ENCODE measurements around the gene OR10H5.
"Not testable (repeated sequence)": the region's sequence is repeated elsewhere in the genome, so short reads cannot be mapped to it uniquely, and the experiment has no call there.

The OR10H5 gene

DNA sequence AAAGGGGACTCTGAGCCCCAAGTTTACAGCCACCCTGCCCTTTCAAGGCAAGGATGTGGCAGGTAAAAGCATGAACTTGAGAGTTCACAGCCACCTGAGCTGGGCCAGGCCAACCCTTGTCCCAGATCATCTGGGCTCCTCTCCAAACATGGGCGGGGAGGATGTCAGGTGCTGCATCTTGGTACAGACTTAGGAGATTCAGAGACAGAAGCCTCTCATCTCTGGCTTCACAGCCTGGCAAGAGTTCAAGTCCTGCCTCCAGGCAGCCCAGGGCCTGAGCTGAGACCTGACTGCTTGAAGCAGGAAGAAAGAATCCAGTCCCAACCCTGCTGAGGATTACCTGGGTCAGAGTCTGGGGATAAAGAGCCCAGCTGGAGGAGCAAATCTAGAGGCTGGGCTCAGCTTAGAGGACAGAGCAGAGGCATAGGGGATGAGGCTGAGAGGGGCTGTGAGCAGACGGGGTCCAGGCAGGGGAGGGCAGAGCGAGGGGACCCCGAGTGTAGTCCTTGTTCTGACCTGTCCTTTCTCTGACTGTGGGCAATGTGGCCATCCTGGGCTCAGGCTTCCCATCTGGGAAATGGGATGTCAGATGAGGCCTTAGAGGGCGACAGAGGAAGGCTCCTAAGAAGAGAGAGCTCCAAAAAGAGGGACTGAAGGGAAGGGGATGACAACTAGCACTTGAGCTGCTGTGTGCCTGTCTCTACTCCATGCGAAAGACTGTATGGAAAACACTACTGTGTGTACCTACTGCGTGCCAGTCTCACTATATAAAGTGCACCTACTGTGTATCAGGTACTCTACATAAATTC, 6.6 kb upstream of the OR10H5 start:
- no peak overlapping the region for H3K4me3 ChIP-seq
- H3K9me3 ChIP-seq = no peaks in the 10 kb centered on the region
- no peaks in the 10 kb centered on the region for H3K4me1 ChIP-seq
- H3K27me3 ChIP-seq (ENCODE audit: low read depth) = no peaks in the 10 kb centered on the region
- no peaks in the 10 kb centered on the region for H3K36me3 ChIP-seq (replicated peaks)
- DNase-seq (ENCODE audit: low spot score in 2 of 2) = no peak
- in situ Hi-C loops (cut with MboI; ENCODE audit: low sequenced_read_pairs) = no loop called here

DNA sequence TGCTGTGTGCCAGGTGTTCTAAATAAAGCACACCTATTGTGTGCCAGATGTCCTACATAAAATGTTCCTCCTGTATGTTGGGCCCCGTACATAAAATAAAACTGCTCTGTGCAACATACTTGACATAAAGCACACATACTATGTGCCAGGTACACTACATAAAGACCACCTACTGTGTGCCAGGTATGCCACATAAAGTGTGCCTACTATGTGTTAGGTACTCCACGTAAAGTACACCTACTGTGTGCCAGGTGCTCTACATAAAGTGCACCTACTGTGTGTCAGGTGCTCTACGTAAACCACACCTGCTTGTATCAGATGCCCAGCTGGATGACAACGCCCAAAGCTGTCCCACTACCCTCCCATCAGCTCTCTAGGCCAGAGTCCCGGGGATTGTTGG, 5.8 kb upstream of the OR10H5 start:
- H3K9me3 ChIP-seq = no peaks in the 10 kb centered on the region
- no peaks in the 10 kb centered on the region for H3K27me3 ChIP-seq (ENCODE audit: low read depth)
- no peak overlapping the region for H3K4me3 ChIP-seq
- H3K36me3 ChIP-seq (replicated peaks) = no peaks in the 10 kb centered on the region
- DNase-seq (ENCODE audit: low spot score in 2 of 2) = no peak
- in situ Hi-C loops (cut with MboI; ENCODE audit: low sequenced_read_pairs) = no loop called here
- H3K4me1 ChIP-seq = no peaks in the 10 kb centered on the region

DNA sequence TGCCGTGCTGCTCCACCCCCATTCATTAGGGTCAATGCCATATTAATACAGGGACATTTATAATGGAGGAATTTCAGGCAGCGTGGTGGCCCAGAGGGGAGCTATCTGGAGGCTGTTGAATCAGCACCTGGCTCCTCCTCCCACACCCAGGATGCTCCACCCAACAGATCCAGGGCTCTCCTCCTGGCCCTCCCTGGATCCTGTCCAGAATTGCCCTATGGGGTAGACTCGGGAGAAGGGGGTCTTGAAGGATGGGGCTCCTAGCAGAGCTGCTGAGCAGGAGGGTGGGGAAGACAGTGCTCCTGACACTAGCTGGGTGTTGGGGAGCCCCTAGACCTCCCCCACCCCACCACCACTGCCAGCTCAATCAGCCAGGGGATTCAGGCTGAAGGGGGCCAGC, 5.2 kb upstream of the OR10H5 start:
- Histone ChIP-seq H3K27me3 (ENCODE audit: low read depth) (no peaks in the 10 kb centered on the region), H3K4me3 (no peak overlapping the region), H3K4me1 (no peaks in the 10 kb centered on the region), H3K9me3 (no peaks in the 10 kb centered on the region), H3K36me3 (replicated peaks) (no peaks in the 10 kb centered on the region)
- in situ Hi-C loops (cut with MboI; ENCODE audit: low sequenced_read_pairs) = no loop called here
- no peak for DNase-seq (ENCODE audit: low spot score in 2 of 2)

DNA sequence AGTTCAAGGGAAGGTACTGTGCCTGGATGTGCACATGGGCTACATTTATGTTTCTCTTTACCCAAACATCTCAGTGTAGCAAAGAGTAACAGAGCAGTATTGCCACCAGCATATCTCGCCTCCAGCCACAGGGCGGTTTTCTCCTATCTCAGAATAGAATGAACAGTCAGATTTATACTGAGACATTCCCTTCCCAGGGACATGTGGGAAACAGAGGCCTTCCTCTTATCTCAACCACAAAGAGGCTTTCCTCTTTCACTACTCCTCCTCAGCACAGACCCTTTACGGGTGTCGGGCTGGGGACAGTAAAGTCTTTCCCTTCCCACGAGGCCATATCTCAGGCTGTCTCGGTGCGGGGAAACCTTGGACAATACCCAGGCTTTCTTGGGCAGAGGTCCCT, 4.6 kb upstream of the OR10H5 start:
- H3K4me3 ChIP-seq; H3K36me3 ChIP-seq (replicated peaks); DNase-seq (ENCODE audit: low spot score in 2 of 2); in situ Hi-C loops (cut with MboI; ENCODE audit: low sequenced_read_pairs); H3K27me3 ChIP-seq (ENCODE audit: low read depth); H3K9me3 ChIP-seq; H3K4me1 ChIP-seq: not testable (repeated sequence)

DNA sequence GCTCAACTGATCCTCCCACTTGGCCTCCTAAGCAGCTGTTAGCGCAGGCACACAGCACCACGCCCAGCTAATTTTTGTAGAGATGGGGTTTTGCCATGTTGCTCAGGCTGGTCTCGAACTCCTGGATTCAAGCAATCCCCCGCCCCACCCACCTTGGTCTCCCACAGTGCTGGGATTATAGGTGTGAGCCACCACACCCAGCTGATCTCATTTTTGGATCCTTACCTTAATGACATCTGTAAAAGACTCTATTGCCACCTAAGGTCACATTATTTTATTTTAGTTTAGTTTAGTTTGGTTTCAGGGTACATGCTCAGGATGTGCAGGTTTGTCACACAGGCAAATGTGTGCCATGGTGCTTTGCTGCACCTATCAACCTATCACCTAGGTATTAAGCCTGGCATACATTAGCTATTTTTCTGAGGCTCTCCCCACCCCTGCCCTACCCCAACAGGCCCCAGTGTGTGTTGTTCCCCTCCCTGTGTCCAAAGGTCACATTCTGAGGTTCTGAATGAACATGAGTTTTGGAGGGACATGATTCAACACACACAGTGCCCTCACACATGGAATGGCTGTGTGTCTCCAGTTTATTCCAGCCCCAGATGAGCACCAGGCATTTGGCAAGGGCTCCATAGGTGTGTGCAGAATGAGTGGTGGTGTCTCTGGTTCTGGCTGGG, 1.3 kb downstream of the OR10H5 start:
- in situ Hi-C loops (cut with MboI; ENCODE audit: low sequenced_read_pairs) = no loop called here
- H3K4me3 ChIP-seq = no peak overlapping the region
- H3K4me1 ChIP-seq = no peaks in the 10 kb centered on the region
- no peaks in the 10 kb centered on the region for H3K27me3 ChIP-seq (ENCODE audit: low read depth)
- no peak for DNase-seq (ENCODE audit: low spot score in 2 of 2)
- H3K36me3 ChIP-seq (replicated peaks) = no peaks in the 10 kb centered on the region
- no peaks in the 10 kb centered on the region for H3K9me3 ChIP-seq

DNA sequence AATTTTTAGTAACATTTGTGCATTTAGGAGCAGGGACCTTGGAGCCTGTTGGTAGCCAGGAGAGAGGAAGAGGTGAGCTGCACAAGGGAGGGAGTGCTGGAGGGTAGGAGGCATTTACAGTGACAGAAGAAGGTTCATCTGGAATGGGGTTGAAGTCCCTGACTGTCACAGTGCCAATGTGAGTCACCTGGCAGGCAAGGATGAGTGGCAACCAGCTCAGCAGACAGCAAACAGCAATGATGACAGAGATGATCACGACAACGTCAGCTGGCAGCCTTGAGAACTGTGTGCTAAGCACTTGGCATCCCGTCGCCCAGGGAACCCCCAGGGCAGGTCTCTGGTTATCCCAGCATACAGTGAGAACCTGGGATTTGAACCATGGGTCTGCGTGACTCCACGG, 2.6 kb downstream of the OR10H5 start:
- in situ Hi-C loops (cut with MboI; ENCODE audit: low sequenced_read_pairs) = no loop called here
- no peaks in the 10 kb centered on the region for H3K27me3 ChIP-seq (ENCODE audit: low read depth)
- H3K4me3 ChIP-seq = no peak overlapping the region
- H3K36me3 ChIP-seq (replicated peaks) = no peaks in the 10 kb centered on the region
- DNase-seq (ENCODE audit: low spot score in 2 of 2) = no peak
- no peaks in the 10 kb centered on the region for H3K4me1 ChIP-seq
- no peaks in the 10 kb centered on the region for H3K9me3 ChIP-seq

DNA sequence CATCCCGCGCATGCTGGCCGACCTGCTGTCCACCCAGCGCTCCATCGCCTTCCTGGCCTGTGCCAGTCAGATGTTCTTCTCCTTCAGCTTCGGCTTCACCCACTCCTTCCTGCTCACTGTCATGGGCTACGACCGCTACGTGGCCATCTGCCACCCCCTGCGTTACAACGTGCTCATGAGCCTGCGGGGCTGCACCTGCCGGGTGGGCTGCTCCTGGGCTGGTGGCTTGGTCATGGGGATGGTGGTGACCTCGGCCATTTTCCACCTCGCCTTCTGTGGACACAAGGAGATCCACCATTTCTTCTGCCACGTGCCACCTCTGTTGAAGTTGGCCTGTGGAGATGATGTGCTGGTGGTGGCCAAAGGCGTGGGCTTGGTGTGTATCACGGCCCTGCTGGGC, 6.8 kb downstream of the OR10H5 start:
- H3K27me3 ChIP-seq (ENCODE audit: low read depth); H3K36me3 ChIP-seq (replicated peaks): not testable (repeated sequence)

DNA sequence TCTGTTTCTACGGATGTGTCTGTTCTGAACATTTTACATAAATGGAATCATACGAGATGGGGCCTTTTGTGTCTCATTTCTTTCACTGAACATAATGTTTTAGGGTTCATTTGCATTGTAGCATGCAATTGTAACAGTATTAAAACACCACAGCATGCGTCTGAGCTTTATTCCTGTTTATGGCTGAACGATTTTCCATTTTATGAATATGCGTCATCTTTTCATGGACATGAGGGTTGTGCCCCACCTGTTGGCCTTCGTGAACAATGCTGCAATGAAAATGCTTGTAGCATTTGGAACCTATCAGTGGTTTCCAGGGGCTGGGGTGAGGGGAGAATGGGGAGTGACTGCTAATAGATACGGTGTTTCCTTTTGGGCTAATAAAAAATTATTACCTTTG, 22.9 kb downstream of the OR10H5 start:
- H3K36me3 ChIP-seq (replicated peaks) = no peaks in the 10 kb centered on the region
- H3K4me3 ChIP-seq = no peak overlapping the region
- in situ Hi-C loops (cut with MboI; ENCODE audit: low sequenced_read_pairs) = no loop called here
- no peak for DNase-seq (ENCODE audit: low spot score in 2 of 2)
- no peaks in the 10 kb centered on the region for H3K9me3 ChIP-seq
- no peaks in the 10 kb centered on the region for H3K27me3 ChIP-seq (ENCODE audit: low read depth)
- no peaks in the 10 kb centered on the region for H3K4me1 ChIP-seq

More for the DNA sequence above, 6.8 kb downstream of the OR10H5 start:
- DNase-seq (ENCODE audit: low spot score in 2 of 2); in situ Hi-C loops (cut with MboI; ENCODE audit: low sequenced_read_pairs); H3K4me3 ChIP-seq; H3K9me3 ChIP-seq; H3K4me1 ChIP-seq: not testable (repeated sequence)

DNA sequence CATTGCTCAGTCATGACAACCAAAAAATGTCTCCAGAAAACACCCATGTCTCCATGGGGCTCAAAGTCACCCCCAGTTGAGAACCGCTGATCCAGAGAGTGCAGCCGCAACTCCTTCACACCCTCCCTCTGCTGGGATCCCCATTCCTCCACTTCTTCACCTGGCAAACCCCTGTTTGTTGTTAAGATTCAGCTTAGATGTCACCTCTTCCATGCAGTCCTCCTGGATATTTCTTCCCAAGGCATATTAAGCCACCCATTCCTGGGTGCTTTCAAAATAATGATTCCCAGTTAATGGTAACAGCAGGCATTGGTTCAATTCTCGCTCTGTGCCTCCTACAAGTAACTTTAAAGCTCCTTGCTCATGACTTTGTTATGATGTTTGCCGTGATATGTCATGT, 24.0 kb downstream of the OR10H5 start:
- no peak overlapping the region for H3K4me3 ChIP-seq
- no peaks in the 10 kb centered on the region for H3K9me3 ChIP-seq
- H3K36me3 ChIP-seq (replicated peaks) = no peaks in the 10 kb centered on the region
- H3K4me1 ChIP-seq = no peaks in the 10 kb centered on the region
- in situ Hi-C loops (cut with MboI; ENCODE audit: low sequenced_read_pairs) = no loop called here
- no peak for DNase-seq (ENCODE audit: low spot score in 2 of 2)
- H3K27me3 ChIP-seq (ENCODE audit: low read depth) = no peaks in the 10 kb centered on the region

DNA sequence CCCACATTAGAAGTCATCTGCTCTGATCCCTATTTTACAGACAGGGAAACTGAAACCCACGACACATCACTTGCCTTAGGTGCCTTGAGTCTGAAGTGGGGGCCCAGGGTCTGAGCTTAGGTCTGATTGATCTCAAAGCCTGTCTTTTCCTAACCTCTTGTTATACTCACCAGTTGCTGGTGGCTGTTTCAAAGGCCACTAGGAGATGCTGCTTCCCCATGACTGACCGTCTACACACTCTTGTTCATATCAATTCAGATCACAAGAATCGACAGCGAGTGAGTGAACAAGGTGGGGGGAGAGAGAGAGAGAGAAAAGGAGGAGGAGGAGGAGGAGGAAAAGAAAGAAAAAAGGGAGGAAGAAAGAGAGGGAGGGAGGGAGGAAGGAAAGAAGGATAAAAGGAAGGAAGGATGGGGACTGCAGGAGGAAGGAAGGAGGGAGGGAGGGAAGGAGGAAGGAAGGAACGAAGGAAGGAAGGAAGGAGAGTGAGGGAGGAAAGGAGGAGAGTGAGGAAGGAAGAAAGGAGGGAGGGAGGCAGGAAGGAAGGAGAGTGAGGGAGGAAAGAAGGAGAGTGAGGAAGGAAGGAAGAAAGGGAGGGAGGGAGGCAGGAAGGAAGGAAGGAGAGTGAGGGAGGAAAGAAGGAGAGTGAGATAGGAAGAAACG, 24.7 kb downstream of the OR10H5 start:
- Histone ChIP-seq H3K36me3 (replicated peaks) (no peaks in the 10 kb centered on the region), H3K9me3 (no peaks in the 10 kb centered on the region), H3K27me3 (ENCODE audit: low read depth) (no peaks in the 10 kb centered on the region), H3K4me3 (no peak overlapping the region), H3K4me1 (no peaks in the 10 kb centered on the region)
- in situ Hi-C loops (cut with MboI; ENCODE audit: low sequenced_read_pairs) = no loop called here
- no peak for DNase-seq (ENCODE audit: low spot score in 2 of 2)

DNA sequence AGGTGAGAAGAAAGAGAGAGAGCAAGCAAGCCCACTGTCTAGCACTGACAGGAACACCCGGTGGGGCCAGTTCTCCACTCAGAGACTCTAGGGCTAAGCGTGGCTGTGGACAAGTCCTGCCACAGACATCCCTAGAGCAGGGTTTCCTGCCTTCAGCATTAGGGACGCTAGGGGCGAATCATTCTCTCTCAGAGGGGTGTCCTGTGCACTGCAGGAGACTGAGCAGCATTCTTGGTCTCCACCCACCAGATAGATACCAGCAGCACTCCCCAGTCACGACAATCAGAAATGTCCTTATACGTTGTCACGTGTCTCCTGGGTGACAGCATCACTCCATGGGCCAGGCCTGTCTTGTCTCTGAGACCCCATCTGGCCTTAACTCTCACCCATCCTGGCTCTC, 26.5 kb downstream of the OR10H5 start:
- Histone ChIP-seq H3K4me3 (no peak overlapping the region), H3K9me3 (no peaks in the 10 kb centered on the region), H3K27me3 (ENCODE audit: low read depth) (no peaks in the 10 kb centered on the region), H3K36me3 (replicated peaks) (no peaks in the 10 kb centered on the region), H3K4me1 (no peaks in the 10 kb centered on the region)
- in situ Hi-C loops (cut with MboI; ENCODE audit: low sequenced_read_pairs) = no loop called here
- no peak for DNase-seq (ENCODE audit: low spot score in 2 of 2)

DNA sequence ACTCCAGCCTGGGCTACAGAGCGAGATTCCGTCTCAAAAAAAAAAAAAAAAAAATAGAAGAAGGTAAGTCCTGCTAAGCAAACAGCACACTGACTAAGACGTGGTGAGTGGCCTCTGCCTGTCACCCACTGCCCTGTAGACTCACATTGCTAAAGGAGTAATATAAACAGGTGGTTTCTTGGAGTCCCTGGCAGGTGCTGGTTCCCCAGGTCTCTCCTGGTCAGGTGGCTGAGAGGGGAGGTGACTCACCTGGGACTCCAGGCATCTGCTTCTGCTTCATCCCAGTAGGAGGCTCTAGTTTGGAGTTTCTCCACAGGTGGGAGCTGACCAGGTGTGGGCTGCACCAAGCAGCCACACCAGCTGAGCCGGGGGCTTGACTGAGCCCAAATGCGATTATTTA, 27.8 kb downstream of the OR10H5 start, which contains the start of gene OR10H1:
Gene OR10H1, minus strand, starts transcription at position 359 of the 400 bp plus-strand sequence. CDS start 7,627 bp downstream, outside the sequence.
- in situ Hi-C loops (cut with MboI; ENCODE audit: low sequenced_read_pairs) = no loop called here

DNA sequence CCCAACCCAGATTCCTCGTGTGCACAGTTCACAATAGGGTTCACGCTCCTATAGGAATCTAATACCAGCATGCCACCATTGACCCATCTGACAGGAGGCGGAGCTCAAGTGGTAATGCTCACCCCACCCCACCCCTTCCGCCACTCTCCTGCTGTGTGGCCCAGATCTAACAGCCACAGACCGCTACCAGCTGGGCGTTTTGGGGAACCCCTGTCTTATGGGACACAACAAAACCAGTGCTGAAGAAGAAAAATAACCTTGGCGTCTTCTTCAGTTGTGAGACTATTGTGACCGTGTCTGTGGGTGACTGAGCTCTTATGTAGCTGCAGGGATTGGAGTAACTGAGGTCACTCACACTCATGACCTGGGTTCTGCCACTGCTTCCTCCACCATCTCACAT, 33.2 kb downstream of the OR10H5 start:
- Histone ChIP-seq H3K9me3 (no peaks in the 10 kb centered on the region), H3K36me3 (replicated peaks) (no peaks in the 10 kb centered on the region), H3K4me3 (no peak overlapping the region), H3K27me3 (ENCODE audit: low read depth) (no peaks in the 10 kb centered on the region), H3K4me1 (no peaks in the 10 kb centered on the region)
- in situ Hi-C loops (cut with MboI; ENCODE audit: low sequenced_read_pairs) = no loop called here
- no peak for DNase-seq (ENCODE audit: low spot score in 2 of 2)

More for the DNA sequence above, 27.8 kb downstream of the OR10H5 start, which contains the start of gene OR10H1:
- Histone ChIP-seq H3K4me3 (no peak within 1 kb of the TSS), H3K4me1 (no peaks in the 10 kb centered on the region), H3K9me3 (no peaks in the 10 kb centered on the region), H3K36me3 (replicated peaks) (no peaks in the 10 kb centered on the region), H3K27me3 (ENCODE audit: low read depth) (no peaks in the 10 kb centered on the region)
- DNase-seq (ENCODE audit: low spot score in 2 of 2) = no peak

DNA sequence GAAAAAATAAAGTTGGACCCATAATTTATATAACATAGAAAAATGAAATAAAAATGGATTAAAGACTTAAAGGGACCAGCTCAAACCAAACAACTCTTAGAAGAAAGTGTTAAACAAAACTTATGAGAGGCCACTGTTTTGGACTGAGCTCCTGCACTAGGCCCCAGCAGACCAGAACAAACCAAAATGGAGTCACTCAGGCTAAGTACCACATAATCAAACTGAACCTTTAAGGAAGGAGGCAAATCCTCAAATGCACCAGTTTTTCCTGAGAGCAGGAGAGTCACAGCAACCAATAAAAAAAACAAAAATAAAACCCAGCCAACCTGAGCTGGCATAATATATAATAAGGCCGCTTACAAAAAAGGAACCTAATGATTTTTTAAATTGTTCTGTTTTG, 38.3 kb downstream of the OR10H5 start:
- no peaks in the 10 kb centered on the region for H3K36me3 ChIP-seq (replicated peaks)
- H3K4me1 ChIP-seq = no peaks in the 10 kb centered on the region
- no peak overlapping the region for H3K4me3 ChIP-seq
- in situ Hi-C loops (cut with MboI; ENCODE audit: low sequenced_read_pairs) = no loop called here
- no peak for DNase-seq (ENCODE audit: low spot score in 2 of 2)
- no peaks in the 10 kb centered on the region for H3K9me3 ChIP-seq
- no peaks in the 10 kb centered on the region for H3K27me3 ChIP-seq (ENCODE audit: low read depth)

Measured in HAP-1 (cell line).